Measurements from ENCODE around the gene TCF21.

DNA sequence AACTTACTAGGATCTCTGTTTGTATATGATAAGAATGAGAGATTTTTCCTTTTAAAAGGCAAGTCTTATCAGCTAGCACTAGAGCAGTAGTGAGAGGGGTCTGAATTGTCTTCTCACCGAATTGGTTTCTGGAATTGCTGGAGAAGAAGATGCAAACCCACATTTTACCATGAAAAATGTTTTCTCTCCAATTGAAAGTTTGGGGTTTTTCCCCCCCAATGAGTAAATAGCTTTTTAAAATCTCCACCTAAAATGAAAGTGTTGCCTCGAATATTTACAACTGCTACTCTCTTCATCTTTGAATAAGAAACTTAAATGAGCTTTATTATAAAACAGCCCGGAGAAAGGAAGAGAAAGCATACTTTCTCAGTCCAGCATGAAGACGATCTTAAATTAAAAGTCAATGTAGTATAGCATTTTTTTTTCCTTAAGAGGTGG, 1.8 kb downstream of the TCF21 start:
- TF ChIP-seq, protein P1, sequence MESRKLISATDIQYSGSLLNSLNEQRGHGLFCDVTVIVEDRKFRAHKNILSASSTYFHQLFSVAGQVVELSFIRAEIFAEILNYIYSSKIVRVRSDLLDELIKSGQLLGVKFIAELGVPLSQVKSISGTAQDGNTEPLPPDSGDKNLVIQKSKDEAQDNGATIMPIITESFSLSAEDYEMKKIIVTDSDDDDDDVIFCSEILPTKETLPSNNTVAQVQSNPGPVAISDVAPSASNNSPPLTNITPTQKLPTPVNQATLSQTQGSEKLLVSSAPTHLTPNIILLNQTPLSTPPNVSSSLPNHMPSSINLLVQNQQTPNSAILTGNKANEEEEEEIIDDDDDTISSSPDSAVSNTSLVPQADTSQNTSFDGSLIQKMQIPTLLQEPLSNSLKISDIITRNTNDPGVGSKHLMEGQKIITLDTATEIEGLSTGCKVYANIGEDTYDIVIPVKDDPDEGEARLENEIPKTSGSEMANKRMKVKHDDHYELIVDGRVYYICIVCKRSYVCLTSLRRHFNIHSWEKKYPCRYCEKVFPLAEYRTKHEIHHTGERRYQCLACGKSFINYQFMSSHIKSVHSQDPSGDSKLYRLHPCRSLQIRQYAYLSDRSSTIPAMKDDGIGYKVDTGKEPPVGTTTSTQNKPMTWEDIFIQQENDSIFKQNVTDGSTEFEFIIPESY (IDR thresholded peaks at IDR 0.05; ENCODE audit: borderline replicate concordance, low read depth) = no peak
- TF ChIP-seq, protein P2, sequence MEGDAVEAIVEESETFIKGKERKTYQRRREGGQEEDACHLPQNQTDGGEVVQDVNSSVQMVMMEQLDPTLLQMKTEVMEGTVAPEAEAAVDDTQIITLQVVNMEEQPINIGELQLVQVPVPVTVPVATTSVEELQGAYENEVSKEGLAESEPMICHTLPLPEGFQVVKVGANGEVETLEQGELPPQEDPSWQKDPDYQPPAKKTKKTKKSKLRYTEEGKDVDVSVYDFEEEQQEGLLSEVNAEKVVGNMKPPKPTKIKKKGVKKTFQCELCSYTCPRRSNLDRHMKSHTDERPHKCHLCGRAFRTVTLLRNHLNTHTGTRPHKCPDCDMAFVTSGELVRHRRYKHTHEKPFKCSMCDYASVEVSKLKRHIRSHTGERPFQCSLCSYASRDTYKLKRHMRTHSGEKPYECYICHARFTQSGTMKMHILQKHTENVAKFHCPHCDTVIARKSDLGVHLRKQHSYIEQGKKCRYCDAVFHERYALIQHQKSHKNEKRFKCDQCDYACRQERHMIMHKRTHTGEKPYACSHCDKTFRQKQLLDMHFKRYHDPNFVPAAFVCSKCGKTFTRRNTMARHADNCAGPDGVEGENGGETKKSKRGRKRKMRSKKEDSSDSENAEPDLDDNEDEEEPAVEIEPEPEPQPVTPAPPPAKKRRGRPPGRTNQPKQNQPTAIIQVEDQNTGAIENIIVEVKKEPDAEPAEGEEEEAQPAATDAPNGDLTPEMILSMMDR (IDR thresholded peaks at IDR 0.05) = no peak
- TF ChIP-seq SIN3A (IDR thresholded peaks at IDR 0.05; ENCODE audit: borderline replicate concordance, low read depth, low read length) (no peak), POLR2AphosphoS5 (IDR thresholded peaks at IDR 0.05; ENCODE audit: low read depth, low read length) (no peak), EZH2phosphoT487 (IDR thresholded peaks at IDR 0.05; ENCODE audit: borderline replicate concordance, low read depth) (no peak), NRF1 (IDR thresholded peaks at IDR 0.05; ENCODE audit: low read depth, low read length) (no peak), RFX5 (IDR thresholded peaks at IDR 0.05; ENCODE audit: low read length) (no peak), RXRA (IDR thresholded peaks at IDR 0.05; ENCODE audit: borderline replicate concordance, low read depth) (no peak), RAD21 (IDR thresholded peaks at IDR 0.05; ENCODE audit: low read length) (no peak), TAF1 (IDR thresholded peaks at IDR 0.05; ENCODE audit: borderline replicate concordance, low read depth, low read length) (no peak), GABPA (IDR thresholded peaks at IDR 0.05; ENCODE audit: low read depth) (no peak)
- TF ChIP-seq, protein P3, sequence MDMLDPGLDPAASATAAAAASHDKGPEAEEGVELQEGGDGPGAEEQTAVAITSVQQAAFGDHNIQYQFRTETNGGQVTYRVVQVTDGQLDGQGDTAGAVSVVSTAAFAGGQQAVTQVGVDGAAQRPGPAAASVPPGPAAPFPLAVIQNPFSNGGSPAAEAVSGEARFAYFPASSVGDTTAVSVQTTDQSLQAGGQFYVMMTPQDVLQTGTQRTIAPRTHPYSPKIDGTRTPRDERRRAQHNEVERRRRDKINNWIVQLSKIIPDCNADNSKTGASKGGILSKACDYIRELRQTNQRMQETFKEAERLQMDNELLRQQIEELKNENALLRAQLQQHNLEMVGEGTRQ (IDR thresholded peaks at IDR 0.05; ENCODE audit: borderline replicate concordance, low read depth, low read length) = no peak
- TF ChIP-seq, protein P4, sequence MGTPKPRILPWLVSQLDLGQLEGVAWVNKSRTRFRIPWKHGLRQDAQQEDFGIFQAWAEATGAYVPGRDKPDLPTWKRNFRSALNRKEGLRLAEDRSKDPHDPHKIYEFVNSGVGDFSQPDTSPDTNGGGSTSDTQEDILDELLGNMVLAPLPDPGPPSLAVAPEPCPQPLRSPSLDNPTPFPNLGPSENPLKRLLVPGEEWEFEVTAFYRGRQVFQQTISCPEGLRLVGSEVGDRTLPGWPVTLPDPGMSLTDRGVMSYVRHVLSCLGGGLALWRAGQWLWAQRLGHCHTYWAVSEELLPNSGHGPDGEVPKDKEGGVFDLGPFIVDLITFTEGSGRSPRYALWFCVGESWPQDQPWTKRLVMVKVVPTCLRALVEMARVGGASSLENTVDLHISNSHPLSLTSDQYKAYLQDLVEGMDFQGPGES (IDR thresholded peaks at IDR 0.05; ENCODE audit: low read depth, low read length) = no peak

Measured in SK-N-SH (cell line).